ENCODE measurements around the gene LIPH. TPM values are rescaled to one million over a fixed set of nuclear protein-coding genes. Genes with fewer than 3 reads are reported as not detected.

LIPH gene
- 0.07 to 0.32 TPM (median 0.18 TPM) in 3 replicates for total RNA-seq

- no peak for TF ChIP-seq CTCF (IDR thresholded peaks at IDR 0.05; ENCODE audit: unreplicated experiment)
- no peaks in the 10 kb centered on the region for H3K9me3 Mint-ChIP-seq
- no peak within 1 kb of the TSS for H3K4me3 Mint-ChIP-seq
- H3K4me1 Mint-ChIP-seq, result peaks cover 18% of the 10 kb centered on the region
- no peak within 1 kb of the TSS for H3K27ac Mint-ChIP-seq
- no peaks in the 10 kb centered on the region for H3K27me3 Mint-ChIP-seq (ENCODE audit: low read depth)
- H3K36me3 Mint-ChIP-seq, result no peaks in the 10 kb centered on the region
- DNase-seq (ENCODE audit: low spot score in 2 of 2, unreplicated experiment in 2 of 2), result no peak
Measured at GRCh38 chr3:185552358-185552877, at the start of gene LIPH. Gene LIPH, minus strand, starts transcription at chr3:185552588. Its CDS starts 117 bp downstream, at chr3:185552471.

- no peaks in the 10 kb centered on the region for H3K4me1 Mint-ChIP-seq
- peaks cover 11% of the 10 kb centered on the region for H3K36me3 Mint-ChIP-seq
- no peak for DNase-seq (ENCODE audit: low spot score in 2 of 2, unreplicated experiment in 2 of 2)
- no peaks in the 10 kb centered on the region for H3K27me3 Mint-ChIP-seq (ENCODE audit: low read depth)
- no peak overlapping the region for H3K27ac Mint-ChIP-seq
- H3K9me3 Mint-ChIP-seq, result no peaks in the 10 kb centered on the region
- H3K4me3 Mint-ChIP-seq, result no peak overlapping the region
- TF ChIP-seq CTCF (IDR thresholded peaks at IDR 0.05; ENCODE audit: unreplicated experiment), result no peak
Measured at GRCh38 chr3:185595526-185595925, 43.1 kb upstream of the LIPH start.

DNA sequence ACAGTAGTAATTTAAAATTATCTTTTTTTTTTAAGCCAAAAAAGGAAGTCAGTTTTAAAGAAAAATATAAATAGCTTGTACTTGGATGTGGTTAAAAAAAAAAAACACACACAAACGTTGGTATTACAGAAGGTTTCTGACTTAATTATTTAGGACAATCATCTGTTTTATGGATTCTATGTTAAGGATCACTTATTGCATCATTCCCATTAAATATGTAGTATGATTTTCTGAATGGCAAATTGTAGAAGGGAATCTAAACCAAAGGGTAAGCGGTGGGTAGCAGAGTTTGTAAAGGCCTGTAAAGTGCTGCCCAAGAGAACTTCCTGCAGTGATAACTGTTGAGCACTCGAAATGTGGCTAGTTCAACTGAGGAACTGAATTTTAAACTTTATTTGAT lies 41.7 kb upstream of the LIPH start:
- no peak for TF ChIP-seq CTCF (IDR thresholded peaks at IDR 0.05; ENCODE audit: unreplicated experiment)
- H3K4me3 Mint-ChIP-seq, result no peak overlapping the region
- H3K27me3 Mint-ChIP-seq (ENCODE audit: low read depth), result no peaks in the 10 kb centered on the region
- H3K9me3 Mint-ChIP-seq, result no peaks in the 10 kb centered on the region
- no peaks in the 10 kb centered on the region for H3K4me1 Mint-ChIP-seq
- H3K27ac Mint-ChIP-seq, result no peak overlapping the region
- H3K36me3 Mint-ChIP-seq, result peaks cover 7% of the 10 kb centered on the region
- no peak for DNase-seq (ENCODE audit: low spot score in 2 of 2, unreplicated experiment in 2 of 2)

- H3K9me3 Mint-ChIP-seq, result no peaks in the 10 kb centered on the region
- no peak for TF ChIP-seq CTCF (IDR thresholded peaks at IDR 0.05; ENCODE audit: unreplicated experiment)
- H3K27me3 Mint-ChIP-seq (ENCODE audit: low read depth), result peaks cover 8% of the 10 kb centered on the region
- H3K4me3 Mint-ChIP-seq, result peak overlapping the region; percentile 91
- H3K27ac Mint-ChIP-seq, result peak overlapping the region; percentile 98
- no peak for DNase-seq (ENCODE audit: low spot score in 2 of 2, unreplicated experiment in 2 of 2)
- H3K36me3 Mint-ChIP-seq, result peaks cover under 1% of the 10 kb centered on the region
- H3K4me1 Mint-ChIP-seq, result peaks cover 22% of the 10 kb centered on the region
Measured at GRCh38 chr3:185586686-185587039, 34.3 kb upstream of the LIPH start.

GRCh38 chr3:185585859-185586685 lies 33.7 kb upstream of the LIPH start, which contains the start of gene SENP2:
Gene SENP2, plus strand, starts transcription at chr3:185586295. Its CDS starts 119 bp downstream, at chr3:185586414.
- Mint-ChIP-seq H3K9me3 (no peaks in the 10 kb centered on the region), H3K4me3 (peak within 1 kb of the TSS; percentile 91), H3K36me3 (no peaks in the 10 kb centered on the region), H3K27ac (peak within 1 kb of the TSS; percentile 98), H3K4me1 (peaks cover 22% of the 10 kb centered on the region), H3K27me3 (ENCODE audit: low read depth) (peaks cover 9% of the 10 kb centered on the region)
- no peak for TF ChIP-seq CTCF (IDR thresholded peaks at IDR 0.05; ENCODE audit: unreplicated experiment)
- DNase-seq (ENCODE audit: low spot score in 2 of 2, unreplicated experiment in 2 of 2), result peak; percentile 99 to 100

Data from mesothelial cell of epicardium (in vitro differentiated cells).